SK-N-MC (cell line): ENCODE data around the gene LRP1-AS.

Source experiments
- DNase-seq: peaks from one replicate; pipeline ENCODE4 v3.0.0-alpha.2; 2011; ENCODE audit warnings: low read depth, low spot score
- H3K27ac ChIP-seq: fragments of 200-600 bp; sonication (generic); 2 replicates; pipeline ENCODE4 v1.5.1; 2016; ENCODE audit warnings: mixed run types
- H3K36me3 ChIP-seq: fragments of 200-600 bp; sonication (generic); 2 replicates; pipeline ENCODE4 v1.6.1; 2017; ENCODE audit warnings: antibody characterized with exemption, low read length, mixed read lengths; ENCODE audit not compliant: insufficient read depth
- H3K4me3 ChIP-seq: fragments of 200-600 bp; sonication (generic); 2 replicates; pipeline ENCODE4 v1.5.1; 2016
- H3K9ac ChIP-seq: fragments of 200-600 bp; sonication (generic); 2 replicates; pipeline ENCODE4 v1.8.0; 2017; ENCODE audit warnings: mixed run types, mixed read lengths; ENCODE audit not compliant: insufficient read length
- H3K9me3 ChIP-seq: fragments of 200-600 bp; sonication (generic); 2 replicates; pipeline ENCODE4 v1.6.1; 2017; ENCODE audit warnings: low read depth, mild to moderate bottlenecking, antibody characterized with exemption, low read length, moderate library complexity, mixed read lengths
- EZH2 ChIP-seq: fragments of 200-600 bp; sonication (generic); IDR thresholded peaks from one replicate; pipeline ENCODE4 v1.6.1; 2017; ENCODE audit warnings: antibody characterized with exemption
- FOXP2 ChIP-seq: optimal IDR thresholded peaks from 2 replicates; pipeline ENCODE3; 2011; ENCODE audit warnings: mild to moderate bottlenecking, moderate library complexity; ENCODE audit not compliant: insufficient read depth; ENCODE audit errors: extremely low read length, control extremely low read depth
- POLR2AphosphoS5 ChIP-seq: IDR thresholded peaks from 2 replicates; pipeline ENCODE4 v1.6.1; 2012; ENCODE audit warnings: mild to moderate bottlenecking, low read depth, low read length, borderline replicate concordance

LRP1-AS gene

GRCh38 chr12:57109207-57110103 lies 38.0 kb downstream of the LRP1-AS start:
- H3K4me3 ChIP-seq, result peak overlapping the region; percentile 93
- no peaks in the 10 kb centered on the region; the same call in 1 of the 2 replicates for H3K36me3 ChIP-seq
- TF ChIP-seq EZH2 (no peak), POLR2AphosphoS5 (no peak), FOXP2 (no peak)
- no peak for DNase-seq
- no peaks in the 10 kb centered on the region for H3K9me3 ChIP-seq
- H3K9ac ChIP-seq, result peak overlapping the region; percentile 82
- peak overlapping the region; percentile 48; the same call in 1 of the 2 replicates for H3K27ac ChIP-seq

- TF ChIP-seq FOXP2 (no peak), POLR2AphosphoS5 (no peak), EZH2 (no peak)
- H3K9me3 ChIP-seq, result no peaks in the 10 kb centered on the region
- no peak for DNase-seq
- no peaks in the 10 kb centered on the region; the same call in 1 of the 2 replicates for H3K36me3 ChIP-seq
- no peak overlapping the region for H3K27ac ChIP-seq
- H3K9ac ChIP-seq, result no peak overlapping the region
- H3K4me3 ChIP-seq, result no peak overlapping the region
These were observed 39.8 kb downstream of the LRP1-AS start for GRCh38 chr12:57107456-57108155.

- no peak for DNase-seq
- H3K4me3 ChIP-seq, result no peak overlapping the region
- no peaks in the 10 kb centered on the region; the same call in 1 of the 2 replicates for H3K36me3 ChIP-seq
- no peak overlapping the region for H3K27ac ChIP-seq
- no peak for TF ChIP-seq EZH2
- TF ChIP-seq FOXP2, result no peak
- no peak for TF ChIP-seq POLR2AphosphoS5
- no peaks in the 10 kb centered on the region for H3K9me3 ChIP-seq
- H3K9ac ChIP-seq, result no peak overlapping the region
These were observed 41.3 kb downstream of the LRP1-AS start for GRCh38 chr12:57106021-57106708.

GRCh38 chr12:57105011-57105753 lies 42.2 kb downstream of the LRP1-AS start:
- H3K4me3 ChIP-seq, result no peak overlapping the region
- no peaks in the 10 kb centered on the region for H3K9me3 ChIP-seq
- DNase-seq, result no peak
- H3K9ac ChIP-seq, result no peak overlapping the region
- TF ChIP-seq EZH2 (no peak), FOXP2 (no peak), POLR2AphosphoS5 (no peak)
- no peak overlapping the region for H3K27ac ChIP-seq
- no peaks in the 10 kb centered on the region; the same call in 1 of the 2 replicates for H3K36me3 ChIP-seq

GRCh38 chr12:57104292-57104910 lies 43.0 kb downstream of the LRP1-AS start:
- no peaks in the 10 kb centered on the region; the same call in 1 of the 2 replicates for H3K36me3 ChIP-seq
- TF ChIP-seq EZH2 (no peak), FOXP2 (no peak), POLR2AphosphoS5 (no peak)
- H3K4me3 ChIP-seq, result no peak overlapping the region
- no peak for DNase-seq
- no peak overlapping the region for H3K9ac ChIP-seq
- H3K27ac ChIP-seq, result no peak overlapping the region
- no peaks in the 10 kb centered on the region for H3K9me3 ChIP-seq

GRCh38 chr12:57103856-57104255 lies 43.6 kb downstream of the LRP1-AS start:
- Histone ChIP-seq H3K36me3 (no peaks in the 10 kb centered on the region; the same call in 1 of the 2 replicates), H3K4me3 (no peak overlapping the region), H3K9ac (no peak overlapping the region), H3K27ac (no peak overlapping the region), H3K9me3 (no peaks in the 10 kb centered on the region)
- TF ChIP-seq FOXP2, result no peak
- TF ChIP-seq EZH2, result no peak
- no peak for TF ChIP-seq POLR2AphosphoS5
- no peak for DNase-seq

- Histone ChIP-seq H3K27ac (no peak overlapping the region), H3K4me3 (no peak overlapping the region), H3K36me3 (no peaks in the 10 kb centered on the region; the same call in 1 of the 2 replicates), H3K9ac (no peak overlapping the region), H3K9me3 (no peaks in the 10 kb centered on the region)
- TF ChIP-seq EZH2 (no peak), POLR2AphosphoS5 (no peak), FOXP2 (no peak)
- no peak for DNase-seq
These were observed 45.3 kb downstream of the LRP1-AS start for GRCh38 chr12:57101892-57102695.
